ENCODE results near the gene MISP.
"Not testable (repeated sequence)": the region's sequence is repeated elsewhere in the genome, so short reads cannot be mapped to it uniquely, and the experiment has no call there.

Gene MISP

GRCh38 chr19:750640-751423 is at the start of gene MISP:
TSS of gene MISP (plus strand) at chr19:751112. CDS start at chr19:756947, 5,835 bp downstream.
- DNase-seq (ENCODE audit: low read depth), result no peak

GRCh38 chr19:702847-703246 is 48.1 kb upstream of the MISP start:
- not testable (repeated sequence) for DNase-seq (ENCODE audit: low read depth)

GRCh38 chr19:703329-703650 is 47.6 kb upstream of the MISP start:
- no peak for DNase-seq (ENCODE audit: low read depth)

- peak; percentile 31 for DNase-seq (ENCODE audit: low read depth)
These were observed 47.1 kb upstream of the MISP start for GRCh38 chr19:703651-704446.

GRCh38 chr19:704447-704741 is 46.5 kb upstream of the MISP start:
- DNase-seq (ENCODE audit: low read depth), result no peak

- DNase-seq (ENCODE audit: low read depth), result no peak
These were observed 42.5 kb upstream of the MISP start, which contains the start of gene PALM for GRCh38 chr19:708154-709143. TSS of gene PALM (plus strand) at chr19:708935. CDS start at chr19:709147, 212 bp downstream.

- no peak for DNase-seq (ENCODE audit: low read depth)
These were observed 41.5 kb upstream of the MISP start for GRCh38 chr19:709196-709964.

- DNase-seq (ENCODE audit: low read depth), result no peak
These were observed 40.8 kb upstream of the MISP start for GRCh38 chr19:709965-710571.

GRCh38 chr19:710767-711166 is 40.1 kb upstream of the MISP start:
- DNase-seq (ENCODE audit: low read depth), result no peak

GRCh38 chr19:711254-711653 is 39.7 kb upstream of the MISP start:
- DNase-seq (ENCODE audit: low read depth), result no peak

- no peak for DNase-seq (ENCODE audit: low read depth)
These were observed 35.6 kb upstream of the MISP start for GRCh38 chr19:715347-715746.

GRCh38 chr19:718251-718951 is 32.5 kb upstream of the MISP start:
- no peak for DNase-seq (ENCODE audit: low read depth)

GRCh38 chr19:718991-719512 is 31.9 kb upstream of the MISP start:
- DNase-seq (ENCODE audit: low read depth), result no peak

GRCh38 chr19:719636-720344 is 31.1 kb upstream of the MISP start:
- DNase-seq (ENCODE audit: low read depth), result no peak

GRCh38 chr19:720345-721160 is 30.4 kb upstream of the MISP start:
- DNase-seq (ENCODE audit: low read depth), result no peak

- DNase-seq (ENCODE audit: low read depth), result no peak
These were observed 28.3 kb upstream of the MISP start for GRCh38 chr19:722553-723101.

GRCh38 chr19:723247-723646 is 27.7 kb upstream of the MISP start:
- DNase-seq (ENCODE audit: low read depth), result no peak

GRCh38 chr19:723714-724113 is 27.2 kb upstream of the MISP start:
- no peak for DNase-seq (ENCODE audit: low read depth)
